GM21390 (cell line): ENCODE results near the gene ADGRE2.
"Not testable (repeated sequence)": the region's sequence is repeated elsewhere in the genome, so short reads cannot be mapped to it uniquely, and the experiment has no call there.

ENCODE experiments used
- ATAC-seq: cut with Tn5 transposase; IDR thresholded peaks from one replicate; pipeline ENCODE4 v1.9.1; 2021; ENCODE audit not compliant: unreplicated experiment

Gene ADGRE2

GRCh38 chr19:14780622-14781225 is 2.4 kb upstream of the ADGRE2 start:
- ATAC-seq: not testable (repeated sequence)

GRCh38 chr19:14779151-14779550 is 791 bp upstream of the ADGRE2 start:
- no peak for ATAC-seq

GRCh38 chr19:14777645-14778044 is 715 bp downstream of the ADGRE2 start:
- ATAC-seq: not testable (repeated sequence)

- no peak for ATAC-seq
Measured at GRCh38 chr19:14775869-14776586, 2.3 kb downstream of the ADGRE2 start.

- ATAC-seq: not testable (repeated sequence)
Measured at GRCh38 chr19:14775326-14775725, 3.0 kb downstream of the ADGRE2 start.

GRCh38 chr19:14774373-14774772 is 4.0 kb downstream of the ADGRE2 start:
- ATAC-seq: no peak

- ATAC-seq: not testable (repeated sequence)
Measured at GRCh38 chr19:14773722-14774121, 4.6 kb downstream of the ADGRE2 start.

- no peak for ATAC-seq
Measured at GRCh38 chr19:14772995-14773394, 5.4 kb downstream of the ADGRE2 start.

- ATAC-seq: no peak
Measured at GRCh38 chr19:14772467-14772866, 5.9 kb downstream of the ADGRE2 start.

- ATAC-seq: no peak
Measured at GRCh38 chr19:14770944-14771839, 7.2 kb downstream of the ADGRE2 start.

- no peak for ATAC-seq
Measured at GRCh38 chr19:14770136-14770535, 8.2 kb downstream of the ADGRE2 start.

GRCh38 chr19:14769201-14769600 is 9.2 kb downstream of the ADGRE2 start:
- ATAC-seq: no peak

GRCh38 chr19:14768001-14768400 is 10.4 kb downstream of the ADGRE2 start:
- ATAC-seq: no peak

- no peak for ATAC-seq
Measured at GRCh38 chr19:14767466-14767971, 10.8 kb downstream of the ADGRE2 start.

- not testable (repeated sequence) for ATAC-seq
Measured at GRCh38 chr19:14765841-14766240, 12.5 kb downstream of the ADGRE2 start.

GRCh38 chr19:14765403-14765802 is 13.0 kb downstream of the ADGRE2 start:
- not testable (repeated sequence) for ATAC-seq

GRCh38 chr19:14764401-14764800 is 14.0 kb downstream of the ADGRE2 start:
- no peak for ATAC-seq

- ATAC-seq: no peak
Measured at GRCh38 chr19:14763497-14764145, 14.7 kb downstream of the ADGRE2 start.

GRCh38 chr19:14762111-14762510 is 16.2 kb downstream of the ADGRE2 start:
- ATAC-seq: no peak

- ATAC-seq: no peak
Measured at GRCh38 chr19:14761607-14762006, 16.8 kb downstream of the ADGRE2 start.

- ATAC-seq: no peak
Measured at GRCh38 chr19:14758816-14759215, 19.5 kb downstream of the ADGRE2 start.
